HepG2 (cell line): ENCODE results near the gene PUS1. TPM values are rescaled to one million over a fixed set of nuclear protein-coding genes. Genes with fewer than 3 reads are reported as not detected.

Source experiments
- AGO2 ChIP-seq: fragments of 200-400 bp; formaldehyde crosslinking; optimal IDR thresholded peaks from 2 replicates; pipeline ENCODE3; 2017; ENCODE audit warnings: mild to moderate bottlenecking, low read depth, low read length, moderate library complexity
- ATAD3A ChIP-seq: sonication (generic); formaldehyde crosslinking; IDR thresholded peaks from 2 replicates; pipeline ENCODE4 v1.4.0; 2020; ENCODE audit warnings: missing genetic modification reagents
- CBFB ChIP-seq: sonication (generic); formaldehyde crosslinking; IDR thresholded peaks from 2 replicates; pipeline ENCODE4 v1.4.0; 2020; ENCODE audit warnings: missing genetic modification reagents
- CTCF ChIP-seq: sonication (generic); formaldehyde crosslinking; IDR thresholded peaks from 2 replicates; pipeline ENCODE4 v1.5.0; 2020; ENCODE audit warnings: mild to moderate bottlenecking, missing genetic modification reagents, moderate library complexity
- FOXK2 ChIP-seq: fragments of 450-650 bp; IDR thresholded peaks from 2 replicates; pipeline ENCODE4 v1.6.1; 2016
- GATAD1 ChIP-seq: IDR thresholded peaks from 2 replicates; pipeline ENCODE4 v1.6.1; 2016; ENCODE audit warnings: missing genetic modification reagents, missing compliant biosample characterization
- PAXIP1 ChIP-seq: sonication (generic); formaldehyde crosslinking; conservative IDR thresholded peaks from 2 replicates; pipeline ENCODE4 v1.4.0; 2020; ENCODE audit warnings: mild to moderate bottlenecking, missing genetic modification reagents, moderate library complexity
- PRDM10 ChIP-seq: sonication (generic); formaldehyde crosslinking; IDR thresholded peaks from 2 replicates; pipeline ENCODE4 v1.4.0; 2020; ENCODE audit warnings: low read depth, missing genetic modification reagents
- PRMT3 ChIP-seq: sonication (generic); formaldehyde crosslinking; IDR thresholded peaks from 2 replicates; pipeline ENCODE4 v1.8.1; 2022; ENCODE audit warnings: low read depth, mild to moderate bottlenecking, moderate library complexity, missing genetic modification reagents, borderline replicate concordance
- SALL2 ChIP-seq: sonication (generic); formaldehyde crosslinking; IDR thresholded peaks from 2 replicates; pipeline ENCODE4 v1.8.1; 2023; ENCODE audit warnings: mild to moderate bottlenecking, missing genetic modification reagents, inconsistent platforms
- SNAPC4 ChIP-seq: sonication (generic); formaldehyde crosslinking; IDR thresholded peaks from 2 replicates; pipeline ENCODE4 v1.4.0; 2020; ENCODE audit warnings: mild to moderate bottlenecking, missing genetic modification reagents
- SP4 ChIP-seq: sonication (generic); formaldehyde crosslinking; IDR thresholded peaks from 2 replicates; pipeline ENCODE4 v1.8.1; 2023; ENCODE audit warnings: mild to moderate bottlenecking, missing genetic modification reagents
- TEF ChIP-seq: sonication (generic); formaldehyde crosslinking; IDR thresholded peaks from 2 replicates; pipeline ENCODE4 v1.5.0; 2020; ENCODE audit warnings: missing genetic modification reagents
- polyA plus RNA-seq, 8 experiments: library from polyadenylated mRNA; depleted of rRNA in 3 of 8; stranded (reverse) in 7 of 8; unstranded in 1 of 8; fragments of >200 nt; fragmentation: Illumina TruSeq in 4 of 8; extraction: Trizol in 4 of 8; gene quantifications; 2 replicates each; pipeline versions ENCODE4 v1.2.1 to v1.2.3, GENCODE V29; 2011 to 2016; ENCODE audit warnings: low read depth in 4 of 8, missing spikeins in 1 of 8, mixed read lengths in 1 of 8; ENCODE audit not compliant: insufficient read depth in 1 of 8
- total RNA-seq, 5 experiments: library from RNA; depleted of rRNA; stranded (reverse); fragments of >200 nt; fragmentation: Illumina TruSeq; extraction: Trizol; gene quantifications; 2 replicates each; pipeline ENCODE4 v1.2.3, GENCODE V29; 2016; ENCODE audit warnings: low read depth in 1 of 5

Gene PUS1
- total and polyA plus RNA-seq, 2 of the 13 experiments (the other 11 are each of a cell fraction or from before 2014, with no cell fraction given), result 19.2 to 24.7 TPM

GRCh38 chr12:131949431-131950181 is 20.5 kb downstream of the PUS1 start, which contains the start of gene EP400 (continued):
- TF ChIP-seq CTCF (CRISPR knock-in tag), result peak; percentile 82
- TF ChIP-seq PAXIP1 (CRISPR knock-in tag), result 0 out of 2 replicates have a peak, but pooled peaks have one; percentile 28
- peak; percentile 62 for TF ChIP-seq GATAD1 (CRISPR knock-in tag)
- peak; percentile 50; the same call in 1 of the 2 replicates for TF ChIP-seq SP4
- TF ChIP-seq ATAD3A (CRISPR knock-in tag), result no peak
- peak; percentile 41; the same call in 1 of the 2 replicates for TF ChIP-seq CBFB (CRISPR knock-in tag)
- TF ChIP-seq TEF (CRISPR knock-in tag), result no peak
- no peak for TF ChIP-seq FOXK2
- no peak for TF ChIP-seq PRDM10 (CRISPR knock-in tag)
- TF ChIP-seq SNAPC4 (CRISPR knock-in tag), result no peak
- no peak for TF ChIP-seq PRMT3 (CRISPR knock-in tag)
- TF ChIP-seq SALL2, result peak; percentile 92
- peak; percentile 12 for TF ChIP-seq AGO2
